Measurements from ENCODE around the gene PTPRN2.

PTPRN2 gene

GRCh38 chr7:157694376-157694665 lies 893.3 kb downstream of the PTPRN2 start:
- no peak for TF ChIP-seq POLR2A (IDR thresholded peaks at IDR 0.05; ENCODE audit: extremely low read depth, insufficient read length)
- TF ChIP-seq, protein P1, sequence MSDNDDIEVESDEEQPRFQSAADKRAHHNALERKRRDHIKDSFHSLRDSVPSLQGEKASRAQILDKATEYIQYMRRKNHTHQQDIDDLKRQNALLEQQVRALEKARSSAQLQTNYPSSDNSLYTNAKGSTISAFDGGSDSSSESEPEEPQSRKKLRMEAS (IDR thresholded peaks at IDR 0.05; ENCODE audit: low read depth, low read length): no peak
- TF ChIP-seq MYC (IDR thresholded peaks at IDR 0.05; ENCODE audit: low read depth, low read length): no peak
- TF ChIP-seq, protein P2, sequence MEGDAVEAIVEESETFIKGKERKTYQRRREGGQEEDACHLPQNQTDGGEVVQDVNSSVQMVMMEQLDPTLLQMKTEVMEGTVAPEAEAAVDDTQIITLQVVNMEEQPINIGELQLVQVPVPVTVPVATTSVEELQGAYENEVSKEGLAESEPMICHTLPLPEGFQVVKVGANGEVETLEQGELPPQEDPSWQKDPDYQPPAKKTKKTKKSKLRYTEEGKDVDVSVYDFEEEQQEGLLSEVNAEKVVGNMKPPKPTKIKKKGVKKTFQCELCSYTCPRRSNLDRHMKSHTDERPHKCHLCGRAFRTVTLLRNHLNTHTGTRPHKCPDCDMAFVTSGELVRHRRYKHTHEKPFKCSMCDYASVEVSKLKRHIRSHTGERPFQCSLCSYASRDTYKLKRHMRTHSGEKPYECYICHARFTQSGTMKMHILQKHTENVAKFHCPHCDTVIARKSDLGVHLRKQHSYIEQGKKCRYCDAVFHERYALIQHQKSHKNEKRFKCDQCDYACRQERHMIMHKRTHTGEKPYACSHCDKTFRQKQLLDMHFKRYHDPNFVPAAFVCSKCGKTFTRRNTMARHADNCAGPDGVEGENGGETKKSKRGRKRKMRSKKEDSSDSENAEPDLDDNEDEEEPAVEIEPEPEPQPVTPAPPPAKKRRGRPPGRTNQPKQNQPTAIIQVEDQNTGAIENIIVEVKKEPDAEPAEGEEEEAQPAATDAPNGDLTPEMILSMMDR (IDR thresholded peaks at IDR 0.05; ENCODE audit: low read depth, low read length): no peak
- no peak overlapping the region for H3K4me3 ChIP-seq (ENCODE audit: low read depth, low read length)
- no peak for DNase-seq (ENCODE audit: low read depth)

GRCh38 chr7:157693521-157694375 lies 893.9 kb downstream of the PTPRN2 start:
- no peak for DNase-seq (ENCODE audit: low read depth)
- H3K4me3 ChIP-seq (ENCODE audit: low read depth, low read length): no peak overlapping the region
- TF ChIP-seq, protein P2 (IDR thresholded peaks at IDR 0.05; ENCODE audit: low read depth, low read length): no peak
- TF ChIP-seq, protein P1 (IDR thresholded peaks at IDR 0.05; ENCODE audit: low read depth, low read length): no peak
- TF ChIP-seq POLR2A (IDR thresholded peaks at IDR 0.05; ENCODE audit: extremely low read depth, insufficient read length) (no peak), MYC (IDR thresholded peaks at IDR 0.05; ENCODE audit: low read depth, low read length) (no peak)

DNA sequence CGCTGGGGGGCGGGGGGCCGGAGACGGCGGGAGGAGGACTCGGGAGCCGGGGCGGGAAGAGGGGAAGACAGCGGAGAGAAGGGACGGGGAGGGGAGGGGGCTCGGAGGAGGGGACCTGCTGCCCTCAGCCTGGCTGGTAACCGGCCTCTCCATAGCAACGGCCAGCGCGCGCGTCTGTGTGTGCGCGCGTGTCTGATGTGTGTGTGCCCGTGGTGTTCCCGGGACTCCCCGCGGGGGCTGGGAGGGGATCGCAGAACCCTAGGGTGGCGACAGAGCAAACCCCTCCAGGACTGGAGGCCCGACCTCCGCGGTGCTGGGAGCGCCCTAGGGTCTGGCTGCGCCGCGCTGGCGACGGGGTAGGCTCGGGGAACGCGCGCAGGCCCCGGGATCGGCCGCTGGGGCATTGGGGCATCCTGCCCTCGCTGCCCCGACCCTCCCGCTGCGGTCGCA lies 894.5 kb downstream of the PTPRN2 start:
- DNase-seq (ENCODE audit: low read depth): no peak
- TF ChIP-seq, protein P1 (IDR thresholded peaks at IDR 0.05; ENCODE audit: low read depth, low read length): no peak
- TF ChIP-seq MYC (IDR thresholded peaks at IDR 0.05; ENCODE audit: low read depth, low read length) (no peak), POLR2A (IDR thresholded peaks at IDR 0.05; ENCODE audit: extremely low read depth, insufficient read length) (no peak)
- TF ChIP-seq, protein P2 (IDR thresholded peaks at IDR 0.05; ENCODE audit: low read depth, low read length): no peak

DNA sequence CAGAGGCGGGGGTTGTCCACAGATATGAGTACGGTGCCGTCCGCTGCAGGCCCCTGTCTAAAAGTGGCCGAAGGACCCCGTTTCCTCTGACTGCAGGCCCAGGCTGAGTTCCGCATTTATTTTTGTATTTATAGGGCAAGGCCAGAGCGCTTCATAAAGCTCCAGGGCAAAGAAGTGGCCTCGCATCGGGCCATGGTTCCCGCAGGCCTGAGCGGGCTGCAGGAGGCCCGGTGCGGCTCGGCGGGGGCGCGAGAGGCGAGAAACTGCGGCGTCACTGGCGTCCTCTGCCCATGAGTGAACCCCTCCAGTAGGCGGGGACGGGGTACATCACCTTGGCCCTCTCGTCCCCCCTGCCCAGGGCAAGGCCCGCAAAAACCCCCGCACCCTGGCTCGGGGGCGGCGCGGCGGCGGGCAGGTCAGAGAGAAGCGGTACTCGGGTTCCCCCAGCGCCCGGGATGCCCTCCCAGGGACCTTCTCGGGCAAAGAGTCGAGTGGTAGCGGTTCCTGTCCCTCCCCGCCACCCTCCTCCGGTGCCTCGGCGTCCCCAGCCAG lies 895.1 kb downstream of the PTPRN2 start:
- no peak for TF ChIP-seq MYC (IDR thresholded peaks at IDR 0.05; ENCODE audit: low read depth, low read length)
- TF ChIP-seq, protein P1 (IDR thresholded peaks at IDR 0.05; ENCODE audit: low read depth, low read length): no peak
- TF ChIP-seq, protein P2 (IDR thresholded peaks at IDR 0.05; ENCODE audit: low read depth, low read length): no peak
- no peak for TF ChIP-seq POLR2A (IDR thresholded peaks at IDR 0.05; ENCODE audit: extremely low read depth, insufficient read length)
- no peak for DNase-seq (ENCODE audit: low read depth)
- H3K4me3 ChIP-seq (ENCODE audit: low read depth, low read length): no peak overlapping the region

More for the DNA sequence above, 894.5 kb downstream of the PTPRN2 start:
- no peak overlapping the region for H3K4me3 ChIP-seq (ENCODE audit: low read depth, low read length)

DNA sequence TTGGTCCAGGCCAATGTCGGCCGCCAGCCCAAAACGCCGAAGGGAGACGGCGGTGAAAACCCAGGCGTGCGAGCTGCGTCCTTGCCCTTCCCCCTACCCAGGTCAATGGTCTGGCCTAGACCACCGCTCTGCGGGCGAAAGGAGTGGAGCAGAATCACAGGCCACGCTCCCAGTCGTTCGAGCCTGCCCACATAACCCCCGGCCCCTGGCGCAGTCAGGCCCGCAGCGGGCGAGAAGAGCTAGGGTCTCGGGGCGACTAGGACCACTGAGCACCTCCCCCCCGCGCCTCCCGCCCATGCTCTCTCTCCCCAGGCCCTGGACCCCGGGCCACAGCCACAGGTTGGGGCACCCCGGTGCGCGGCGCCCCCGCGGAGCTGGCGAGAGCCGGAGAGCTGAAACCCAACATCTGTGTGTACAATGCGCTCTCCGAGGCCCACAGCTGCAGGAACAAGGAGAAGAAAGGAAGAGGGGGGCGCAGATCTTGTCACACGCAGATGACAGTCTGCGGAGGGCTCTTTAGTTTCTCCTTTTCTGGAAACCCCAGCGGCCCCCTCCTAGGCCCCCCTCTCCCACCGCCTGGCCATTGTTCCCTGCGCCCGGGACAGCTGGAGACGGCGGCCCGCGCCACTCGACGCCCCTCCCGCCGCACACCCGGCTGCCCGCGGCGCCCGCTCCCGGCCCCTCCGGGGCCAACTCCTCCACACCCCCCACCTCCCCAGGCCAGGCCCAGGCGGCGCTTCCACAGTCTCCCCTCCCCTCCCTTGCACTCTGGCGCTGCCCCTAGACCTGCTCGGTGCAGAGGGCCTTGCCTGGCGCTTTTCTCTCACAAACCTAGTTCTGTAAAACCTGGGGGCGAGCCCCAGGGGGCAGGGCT lies 895.8 kb downstream of the PTPRN2 start:
- TF ChIP-seq, protein P2 (IDR thresholded peaks at IDR 0.05; ENCODE audit: low read depth, low read length): no peak
- TF ChIP-seq POLR2A (IDR thresholded peaks at IDR 0.05; ENCODE audit: extremely low read depth, insufficient read length) (no peak), MYC (IDR thresholded peaks at IDR 0.05; ENCODE audit: low read depth, low read length) (no peak)
- DNase-seq (ENCODE audit: low read depth): peak; percentile 60
- peak overlapping the region; percentile 4 for H3K4me3 ChIP-seq (ENCODE audit: low read depth, low read length)
